Lung (tissue), 12 donors: Measurements from ENCODE around the gene SNX9. TPM values are rescaled to one million over a fixed set of nuclear protein-coding genes. Genes with fewer than 3 reads are reported as not detected.

Experiments used
- ATAC-seq: fragments of 200-7000 bp; cut with Tn5 transposase; one replicate; pipeline ENCODE4 v1.9.1; 2020; ENCODE audit warnings: moderate number of reproducible peaks; ENCODE audit not compliant: insufficient read depth, low FRiP score
- DNase-seq, 3 donors: peaks; one replicate each; pipeline ENCODE4 v3.0.0-alpha.2; 2013 to 2017
- H3K27ac ChIP-seq, 2 donors: one replicate each; pipeline ENCODE4 v1.5.1; 2013; ENCODE audit warnings: mild to moderate bottlenecking in 2 of 2, moderate library complexity in 2 of 2, control low read depth in 1 of 2, inconsistent platforms in 1 of 2, low read depth in 1 of 2, low read length in 1 of 2
- H3K27me3 ChIP-seq, 3 donors: one replicate each; pipeline ENCODE4 v1.5.1; 2013; ENCODE audit warnings: low read length in 2 of 3; ENCODE audit not compliant: control insufficient read depth in 3 of 3, insufficient read depth in 3 of 3
- H3K36me3 ChIP-seq, 4 donors: one replicate each; pipeline ENCODE4 v1.5.1; 2013; ENCODE audit warnings: low read length in 4 of 4, mild to moderate bottlenecking in 1 of 4, moderate library complexity in 1 of 4; ENCODE audit not compliant: control insufficient read depth in 4 of 4, insufficient read depth in 4 of 4
- H3K4me1 ChIP-seq, 5 donors: one replicate each; pipeline ENCODE4 v1.5.1; 2013; ENCODE audit warnings: low read length in 5 of 5, mild to moderate bottlenecking in 2 of 5, moderate library complexity in 1 of 5; ENCODE audit not compliant: control insufficient read depth in 5 of 5, insufficient read depth in 5 of 5
- H3K4me3 ChIP-seq: one replicate; pipeline ENCODE4 v1.5.1; 2013; ENCODE audit warnings: mild to moderate bottlenecking, control low read depth, moderate library complexity
- H3K9ac ChIP-seq, 2 donors: one replicate each; pipeline ENCODE4 v1.5.1; 2013; ENCODE audit warnings: low read length in 2 of 2, control low read depth in 1 of 2; ENCODE audit not compliant: insufficient read depth in 1 of 2
- H3K9me3 ChIP-seq, 4 donors: one replicate each; pipeline ENCODE4 v1.5.1; 2013; ENCODE audit warnings: low read length in 3 of 4, mild to moderate bottlenecking in 1 of 4, moderate library complexity in 1 of 4; ENCODE audit not compliant: control insufficient read depth in 4 of 4, insufficient read depth in 3 of 4
- CTCF ChIP-seq: IDR thresholded peaks from 2 replicates; pipeline ENCODE4 v1.5.1; 2012; ENCODE audit warnings: mild to moderate bottlenecking; ENCODE audit errors: control extremely low read depth, extremely low read depth
- WGBS, 2 donors: extraction: QIAGEN DNeasy Blood & Tissue Kit; methylation state at CpG; one replicate each; pipeline ENCODE4 v1.1.7; 2013; 5-methylcytosine and 5-hydroxymethylcytosine counted together
- polyA plus RNA-seq, 2 donors: library from polyadenylated mRNA; stranded (reverse); fragments of 200-250 nt; gene quantifications; one replicate each; pipeline ENCODE4 v1.2.1, GENCODE V29; 2013
- total RNA-seq, 2 donors: library from RNA; depleted of rRNA in 1 of 2; stranded (reverse); fragments of >200 nt in 1 of 2; gene quantifications; one replicate each; pipeline ENCODE4 v1.2.1, GENCODE V29; 2014 to 2021
- donor health status: control.
- donor health status: control.
- donor health status: Bipolar disorder and iron deficiency.
- donor health status: healthy.
- donor health status: DM: yes; HTN: yes; CAD: no.

The SNX9 gene
- total and polyA plus RNA-seq, 4 donors: 13.8 to 35.0 (median 23.8) TPM

- Histone ChIP-seq H3K9ac (no peak overlapping the region), H3K9me3 (peaks cover 0 to 3% (median 0%) of the 10 kb centered on the region in 4 donors), H3K4me1 (no peaks in the 10 kb centered on the region), H3K36me3 (no peaks in the 10 kb centered on the region), H3K27ac (no peak overlapping the region), H3K27me3 (no peaks in the 10 kb centered on the region), H3K4me3 (no peak overlapping the region)
- ATAC-seq (no peak), DNase-seq (no peak)
- TF ChIP-seq CTCF: no peak
- 54 to 75% methylated on average over 9 of the region's 9 CpGs for WGBS, 2 donors
Measured at GRCh38 chr6:157974341-157974894, 151.4 kb downstream of the SNX9 start.

- Histone ChIP-seq H3K4me1 (no peaks in the 10 kb centered on the region), H3K27me3 (no peaks in the 10 kb centered on the region), H3K9me3 (peaks cover 0 to 3% (median 0%) of the 10 kb centered on the region in 4 donors), H3K4me3 (no peak overlapping the region), H3K36me3 (no peaks in the 10 kb centered on the region), H3K27ac (no peak overlapping the region), H3K9ac (no peak overlapping the region)
- ATAC-seq: no peak
- TF ChIP-seq CTCF: no peak
- DNase-seq: no peak
- WGBS, 2 donors: 81 to 86% methylated on average over 3 of the region's 3 CpGs
Measured at GRCh38 chr6:157974967-157975366, 151.9 kb downstream of the SNX9 start.

GRCh38 chr6:157975456-157975855 is 152.4 kb downstream of the SNX9 start:
- H3K4me1 ChIP-seq: no peaks in the 10 kb centered on the region
- no peak for TF ChIP-seq CTCF
- no peak for DNase-seq
- 69 to 89% methylated on average over 2 of the region's 2 CpGs for WGBS, 2 donors
- H3K36me3 ChIP-seq: no peaks in the 10 kb centered on the region
- peaks cover 0 to 3% (median 0%) of the 10 kb centered on the region in 4 donors for H3K9me3 ChIP-seq
- no peak overlapping the region for H3K4me3 ChIP-seq
- no peak overlapping the region for H3K9ac ChIP-seq
- no peak for ATAC-seq
- H3K27me3 ChIP-seq: no peaks in the 10 kb centered on the region
- no peak overlapping the region for H3K27ac ChIP-seq
